Stimulated activated CD4-positive, alpha-beta T cell treated with anti-CD3 and anti-CD28 coated beads, Interleukin-2, amount 100 ng/mL, for 24 hours (primary cell): ENCODE data around the gene BRIP1.
"Not testable (repeated sequence)": the region's sequence is repeated elsewhere in the genome, so short reads cannot be mapped to it uniquely, and the experiment has no call there.

ENCODE experiments used
- DNase-seq, 2 donors: peaks; one replicate each; pipeline ENCODE4 v3.0.0-alpha.2; 2020

BRIP1 gene

GRCh38 chr17:61826866-61827265 is 36.5 kb downstream of the BRIP1 start:
- DNase-seq = not testable (repeated sequence)

- not testable (repeated sequence) for DNase-seq
Measured at GRCh38 chr17:61826198-61826597, 37.1 kb downstream of the BRIP1 start.

DNA sequence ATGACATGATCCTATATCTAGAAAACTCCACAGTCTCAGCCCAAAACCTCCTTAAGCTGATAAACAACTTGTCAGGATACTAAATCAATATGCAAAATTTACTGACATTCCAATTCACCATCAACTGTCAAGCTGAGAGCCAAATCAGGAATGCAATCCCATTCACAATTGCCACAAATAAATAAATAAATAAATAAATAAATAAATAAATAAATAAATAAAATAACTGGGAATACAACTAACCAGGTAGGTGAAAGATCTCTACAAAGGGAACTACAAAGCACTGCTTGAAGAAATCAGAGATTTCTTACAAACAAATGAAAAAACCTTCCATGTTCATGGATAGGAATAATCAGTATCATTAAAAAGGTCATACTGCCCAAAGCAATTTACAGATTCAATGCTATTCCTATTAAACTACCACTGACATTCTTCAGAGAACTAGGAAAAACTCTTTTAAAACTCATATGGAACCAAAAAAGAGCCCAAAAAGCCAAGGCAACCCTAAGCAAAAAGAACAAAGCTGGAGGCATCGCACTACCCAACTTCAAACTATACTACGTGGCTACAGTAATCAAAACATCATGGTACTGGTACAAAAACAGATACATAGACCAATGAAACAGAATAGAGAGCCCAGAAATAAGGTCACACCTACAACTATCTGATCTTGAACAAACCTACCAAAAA is 37.7 kb downstream of the BRIP1 start:
- DNase-seq = no peak

- no peak for DNase-seq
Measured at GRCh38 chr17:61822326-61823285, 40.7 kb downstream of the BRIP1 start.

DNA sequence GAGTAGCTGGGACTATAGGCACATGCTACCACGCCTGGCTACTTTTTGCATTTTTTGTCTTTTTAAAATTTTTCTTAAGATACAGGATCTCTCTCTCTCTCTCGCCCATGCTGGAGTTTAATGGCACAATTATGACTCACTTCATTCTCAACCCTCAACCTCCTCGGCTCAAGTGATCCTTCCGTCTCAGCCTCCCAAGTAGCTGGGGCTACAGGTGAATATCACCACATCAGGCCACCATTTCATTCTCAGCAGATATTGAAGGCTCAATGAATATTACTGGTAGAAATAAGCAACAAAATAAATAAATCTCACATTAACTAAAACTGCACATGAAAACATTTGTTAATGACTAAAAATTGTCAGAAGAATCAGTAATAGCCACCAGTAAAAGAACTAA is 41.7 kb downstream of the BRIP1 start:
- DNase-seq = no peak

DNA sequence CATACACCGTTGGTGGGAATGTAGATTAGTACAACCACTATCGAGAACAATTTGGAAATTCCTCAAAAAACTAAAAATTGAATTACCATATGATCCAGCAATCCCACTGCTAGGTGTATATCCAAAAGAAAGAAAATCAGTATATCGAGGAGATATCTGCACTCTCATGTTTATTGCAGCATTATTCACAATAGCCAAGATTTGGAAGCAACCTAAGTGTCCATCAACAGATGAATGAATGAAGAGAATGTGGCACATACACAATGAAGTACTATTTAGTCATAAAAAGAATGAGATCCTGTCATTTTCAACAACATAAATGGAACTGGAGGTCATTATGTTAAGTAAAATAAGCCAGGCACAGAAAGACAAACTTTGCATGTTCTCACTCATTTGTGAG is 44.1 kb downstream of the BRIP1 start:
- not testable (repeated sequence) for DNase-seq

DNA sequence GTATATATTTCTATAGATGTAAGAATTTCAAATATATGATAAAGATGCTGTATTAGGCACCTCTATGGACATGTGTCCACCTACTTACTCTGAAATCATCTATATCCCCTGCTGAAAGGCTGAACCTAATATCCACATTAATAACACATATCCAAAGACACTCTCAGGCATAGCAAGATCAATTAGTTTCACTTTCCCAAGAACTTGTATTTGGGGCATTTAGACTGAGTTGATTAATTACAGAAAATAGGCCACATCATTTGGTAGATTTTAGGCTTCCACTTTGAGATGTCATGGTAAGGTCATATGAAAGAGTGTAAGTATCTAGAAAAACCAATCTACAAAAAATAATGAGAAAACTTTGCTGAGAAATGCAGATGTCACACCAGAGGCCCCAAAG is 45.1 kb downstream of the BRIP1 start:
- no peak for DNase-seq

DNA sequence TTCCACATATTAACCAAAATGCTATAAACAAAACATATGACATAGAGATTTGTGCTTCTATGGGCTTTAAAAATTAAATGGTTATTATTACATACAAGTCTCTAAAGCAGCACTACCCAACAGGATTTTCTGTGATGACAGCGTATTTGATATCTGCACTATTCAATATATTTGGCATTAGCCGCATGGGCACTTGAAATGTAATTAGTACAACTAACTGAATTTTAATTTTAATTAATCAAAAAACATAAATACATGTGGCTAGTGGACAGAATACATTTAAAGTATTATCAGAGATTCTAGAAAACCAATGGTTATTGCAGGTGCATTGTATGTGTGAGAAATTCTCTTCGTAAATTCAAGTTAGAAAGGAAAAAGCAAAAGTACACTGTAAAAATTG is 45.9 kb downstream of the BRIP1 start:
- DNase-seq = no peak

- no peak for DNase-seq
Measured at GRCh38 chr17:61816538-61816937, 46.8 kb downstream of the BRIP1 start.

DNA sequence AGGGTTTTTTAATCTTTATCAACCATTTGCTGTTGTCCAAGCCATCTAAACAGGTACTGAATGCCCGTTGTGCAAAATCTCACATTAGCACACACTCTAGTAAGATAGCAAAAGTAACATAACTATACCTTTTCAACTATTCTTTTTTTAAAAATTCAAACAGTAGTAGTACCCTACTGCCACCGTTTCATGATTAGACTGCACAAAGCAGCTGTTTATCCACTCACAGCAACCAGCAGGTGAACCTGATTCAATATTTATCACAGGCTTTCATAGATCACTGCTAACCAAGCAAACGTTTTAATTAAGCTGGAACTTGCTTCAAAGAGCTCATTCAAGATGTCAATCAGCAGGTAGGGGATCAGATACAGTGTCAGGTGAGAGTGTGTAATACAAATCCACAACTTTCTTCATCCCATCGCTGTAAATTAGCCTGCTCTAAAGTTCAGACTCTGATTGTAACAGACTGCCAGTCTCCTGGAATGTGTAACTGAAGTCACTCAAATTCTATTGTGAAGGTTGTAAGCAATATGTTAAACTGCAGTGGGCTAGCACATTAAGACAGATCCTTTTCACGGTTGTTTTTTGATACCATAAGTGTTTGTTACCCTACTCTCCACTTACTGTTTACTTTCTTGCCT is 47.3 kb downstream of the BRIP1 start:
- no peak for DNase-seq

GRCh38 chr17:61814485-61814884 is 48.8 kb downstream of the BRIP1 start:
- DNase-seq = no peak

DNA sequence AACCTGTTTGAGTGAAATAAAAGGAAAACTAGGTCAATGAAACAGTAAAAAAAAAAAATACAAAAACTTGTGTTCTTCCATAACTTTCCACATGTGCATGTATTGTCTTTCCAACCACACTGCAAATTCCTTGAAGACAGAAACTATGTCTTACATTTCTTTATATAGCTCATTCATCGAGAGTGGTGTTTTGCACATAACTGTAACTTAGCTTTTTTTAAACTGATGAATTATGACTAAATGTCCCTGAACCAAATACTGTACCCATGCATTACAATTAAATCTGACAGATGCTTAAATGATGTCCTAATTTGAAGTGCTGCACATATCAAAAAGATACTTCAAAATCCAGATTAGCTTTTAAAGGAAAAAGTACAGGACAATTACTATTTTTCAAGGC is 50.1 kb downstream of the BRIP1 start:
- no peak for DNase-seq

GRCh38 chr17:61812747-61813146 is 50.6 kb downstream of the BRIP1 start:
- DNase-seq = no peak

DNA sequence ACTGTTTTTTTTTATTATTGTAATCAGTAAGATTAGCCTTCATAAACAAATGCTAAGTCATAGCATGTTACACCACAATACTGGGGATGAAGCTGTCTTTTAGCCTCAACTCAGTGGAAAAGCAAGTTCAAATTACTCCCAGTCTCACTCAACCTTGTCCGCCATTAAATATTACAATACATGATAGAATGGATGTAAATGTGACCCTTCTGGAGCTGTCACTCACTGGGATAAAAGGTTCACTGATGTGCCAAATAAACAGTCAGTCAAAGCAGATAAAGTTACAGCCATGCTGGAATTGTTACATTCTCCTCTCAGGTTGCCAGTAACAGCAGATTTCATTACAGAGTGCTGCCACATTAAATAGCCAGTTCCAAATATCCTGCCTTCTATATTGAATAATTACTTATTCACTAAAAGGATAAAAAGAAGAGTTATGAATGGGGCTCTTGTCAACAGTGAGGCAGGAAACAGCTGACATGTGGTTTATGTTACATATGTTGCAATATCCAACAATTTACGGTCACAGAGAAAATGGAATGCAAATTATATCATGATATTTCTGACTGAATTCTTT is 53.4 kb downstream of the BRIP1 start:
- DNase-seq = no peak

GRCh38 chr17:61808442-61808841 is 54.9 kb downstream of the BRIP1 start:
- DNase-seq = no peak

GRCh38 chr17:61806936-61807335 is 56.4 kb downstream of the BRIP1 start:
- no peak for DNase-seq

GRCh38 chr17:61806081-61806828 is 57.1 kb downstream of the BRIP1 start:
- DNase-seq = no peak

DNA sequence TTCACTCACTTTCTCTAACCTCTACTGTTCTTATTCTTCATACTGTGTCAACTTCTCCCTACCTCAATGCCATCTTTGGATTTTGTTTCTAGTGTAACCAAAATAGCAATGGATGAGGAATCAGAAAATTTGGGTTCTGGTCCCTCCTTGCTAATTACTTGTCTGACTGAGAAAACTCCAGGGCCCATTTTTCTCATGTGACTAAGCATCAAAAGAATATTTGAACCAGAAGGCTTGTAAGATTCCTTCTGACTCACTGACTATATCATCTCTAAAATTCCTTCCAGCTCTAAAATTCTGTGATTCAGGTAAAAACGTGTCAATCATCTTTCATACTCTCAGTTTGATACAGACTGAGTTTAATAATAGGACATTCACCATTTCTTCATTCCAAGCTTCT is 57.9 kb downstream of the BRIP1 start:
- no peak for DNase-seq

- DNase-seq = no peak
Measured at GRCh38 chr17:61803796-61804195, 59.5 kb downstream of the BRIP1 start.

- no peak for DNase-seq
Measured at GRCh38 chr17:61803216-61803615, 60.1 kb downstream of the BRIP1 start.

- DNase-seq = no peak
Measured at GRCh38 chr17:61799812-61800484, 63.4 kb downstream of the BRIP1 start.

DNA sequence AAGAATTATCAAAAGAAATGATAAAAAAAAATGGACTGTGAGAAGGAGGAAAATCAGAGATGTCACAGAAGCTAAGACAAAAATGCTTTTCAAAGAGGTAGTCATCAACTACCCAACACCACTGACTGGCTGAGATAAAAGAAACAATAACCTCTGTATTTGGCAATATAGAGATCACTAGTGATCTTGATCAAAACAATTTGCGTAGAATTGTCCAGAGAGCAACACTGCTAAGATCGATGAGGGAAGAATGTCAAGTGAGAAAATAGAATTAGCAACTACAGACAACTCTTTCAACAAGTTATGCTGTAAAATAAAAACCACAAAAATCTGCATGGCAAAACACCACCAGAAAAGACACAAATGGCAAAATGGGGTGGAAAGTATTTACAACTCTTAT is 66.0 kb downstream of the BRIP1 start:
- DNase-seq = no peak
